CD4-positive, alpha-beta T cell treated with Interleukin-4 for 1 hour (primary cell): ENCODE results near the gene KLHL28.
"Not testable (repeated sequence)": the region's sequence is repeated elsewhere in the genome, so short reads cannot be mapped to it uniquely, and the experiment has no call there.

ENCODE experiments used
- DNase-seq, 2 donors: peaks; one replicate each; pipeline ENCODE4 v3.0.0-alpha.2; 2020 to 2022

KLHL28 gene

DNA sequence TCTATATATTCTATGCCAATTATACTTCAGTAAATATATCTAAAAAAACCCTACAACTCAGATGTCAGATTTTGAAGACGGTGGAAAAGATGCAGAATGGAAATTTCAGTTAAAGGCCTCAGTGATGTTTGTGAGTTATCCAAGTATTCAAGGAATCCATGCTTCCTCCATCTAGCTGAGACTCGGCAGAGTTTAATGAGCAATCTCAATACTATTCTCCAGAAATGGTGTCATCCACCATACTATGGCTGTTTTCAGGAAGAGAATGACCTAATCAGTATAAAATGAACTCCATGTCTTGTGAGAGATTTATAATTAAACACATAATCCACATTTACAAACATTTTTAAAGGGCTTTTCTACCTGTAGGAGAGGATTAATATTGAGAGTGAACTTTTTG, 66.0 kb downstream of the KLHL28 start:
- no peak for DNase-seq

DNA sequence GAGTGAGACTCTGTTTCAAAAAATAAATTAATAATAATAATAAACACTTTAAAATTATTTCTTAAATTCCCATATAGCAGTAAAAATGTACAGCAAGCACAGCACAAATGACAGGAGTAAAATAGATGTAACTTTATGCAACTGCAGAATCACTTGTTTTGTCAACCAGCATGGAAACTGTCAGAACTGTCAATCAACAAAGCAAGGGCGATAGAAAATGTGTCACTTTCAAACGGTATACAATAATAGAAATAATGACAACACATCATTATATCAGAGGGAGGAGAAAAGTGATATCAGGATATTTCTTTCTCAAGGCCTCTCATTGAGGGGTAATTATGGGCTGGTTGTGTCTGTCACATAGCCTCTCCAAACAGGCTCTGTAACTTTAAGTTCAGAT, 68.2 kb downstream of the KLHL28 start:
- DNase-seq = no peak

DNA sequence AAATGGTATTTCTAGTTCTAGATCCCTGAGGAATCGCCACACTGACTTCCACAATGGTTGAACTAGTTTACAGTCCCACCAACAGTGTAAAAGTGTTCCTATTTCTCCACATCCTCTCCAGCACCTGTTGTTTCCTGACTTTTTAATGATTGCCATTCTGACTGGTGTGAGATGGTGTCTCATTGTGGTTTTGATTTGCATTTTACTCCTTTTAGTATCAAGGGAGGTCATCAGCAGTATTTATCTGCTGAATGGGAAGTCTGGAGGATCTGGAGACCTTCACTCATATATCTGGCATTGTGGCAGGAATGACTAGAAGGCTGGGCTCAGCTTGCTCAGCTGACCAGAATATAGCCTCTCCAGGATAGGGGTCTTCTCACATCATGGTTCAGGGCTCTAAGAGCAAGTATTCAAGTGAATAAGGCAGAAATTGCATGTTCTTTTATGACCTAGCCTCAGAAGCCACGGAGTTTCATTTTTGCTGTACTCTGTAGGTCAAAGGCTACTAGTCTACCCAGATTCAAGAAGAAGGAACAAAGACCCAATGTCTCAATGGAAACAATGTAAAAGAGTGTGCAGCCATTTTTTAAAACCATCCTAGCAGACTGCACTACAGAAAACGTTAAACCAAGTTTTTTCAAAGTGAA, 69.9 kb downstream of the KLHL28 start:
- DNase-seq = not testable (repeated sequence)

DNA sequence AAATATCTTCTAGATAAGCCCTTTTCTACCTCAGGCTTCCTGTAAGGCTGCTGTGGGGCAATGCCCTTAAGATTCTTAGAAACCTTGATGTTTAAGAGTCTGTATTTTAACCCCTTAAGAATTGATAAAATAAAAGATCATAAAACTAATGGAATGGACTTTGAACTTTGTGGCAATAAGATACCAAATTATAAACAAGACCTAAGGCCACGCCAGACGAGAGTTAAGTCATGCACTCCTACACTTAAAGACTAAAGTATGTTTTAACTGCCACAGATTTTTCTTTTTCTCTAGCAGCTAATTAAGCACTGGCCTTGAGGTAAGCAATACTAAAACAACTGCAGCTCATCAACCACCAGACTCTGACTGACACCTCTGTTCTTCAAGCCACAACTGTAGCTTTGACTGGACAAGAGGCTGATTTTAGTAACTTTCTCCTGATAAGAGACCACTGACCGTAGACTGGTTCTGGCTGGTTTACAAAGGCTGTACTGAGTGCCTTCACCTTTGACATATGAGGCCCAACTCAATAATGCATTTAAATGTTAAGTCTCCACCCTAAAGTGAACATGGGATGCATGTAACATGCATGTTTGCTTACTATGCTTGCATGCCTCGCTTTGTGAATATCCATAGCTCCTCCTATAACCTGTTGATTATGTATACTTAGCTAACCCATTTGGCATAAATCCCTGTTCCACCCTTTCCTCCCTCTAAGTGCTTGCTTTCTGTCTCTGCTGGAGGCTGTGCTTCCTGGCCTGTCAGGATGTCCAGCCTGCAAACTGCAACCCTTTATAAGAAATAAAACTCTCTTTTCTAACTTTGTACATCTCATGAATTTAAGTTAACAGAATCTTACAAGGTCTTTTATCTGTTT, 71.9 kb downstream of the KLHL28 start:
- DNase-seq = no peak

DNA sequence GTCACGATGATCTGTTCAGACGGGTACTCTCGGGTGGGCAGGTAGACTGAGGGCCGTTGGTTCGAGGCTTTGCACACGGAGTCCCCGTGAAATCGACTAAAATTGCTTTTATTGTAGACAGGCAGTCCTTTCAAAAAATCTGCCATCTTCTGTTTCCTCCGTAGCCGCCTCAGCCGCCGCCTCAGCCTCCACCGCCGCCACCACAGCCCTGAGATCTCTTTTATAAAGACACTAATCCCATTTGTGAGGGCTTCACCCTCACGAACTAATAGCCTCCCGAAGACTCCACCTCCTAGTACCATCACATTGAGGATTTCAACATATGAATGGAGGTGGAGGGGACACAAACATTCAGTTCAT, 74.2 kb downstream of the KLHL28 start:
- DNase-seq = no peak

DNA sequence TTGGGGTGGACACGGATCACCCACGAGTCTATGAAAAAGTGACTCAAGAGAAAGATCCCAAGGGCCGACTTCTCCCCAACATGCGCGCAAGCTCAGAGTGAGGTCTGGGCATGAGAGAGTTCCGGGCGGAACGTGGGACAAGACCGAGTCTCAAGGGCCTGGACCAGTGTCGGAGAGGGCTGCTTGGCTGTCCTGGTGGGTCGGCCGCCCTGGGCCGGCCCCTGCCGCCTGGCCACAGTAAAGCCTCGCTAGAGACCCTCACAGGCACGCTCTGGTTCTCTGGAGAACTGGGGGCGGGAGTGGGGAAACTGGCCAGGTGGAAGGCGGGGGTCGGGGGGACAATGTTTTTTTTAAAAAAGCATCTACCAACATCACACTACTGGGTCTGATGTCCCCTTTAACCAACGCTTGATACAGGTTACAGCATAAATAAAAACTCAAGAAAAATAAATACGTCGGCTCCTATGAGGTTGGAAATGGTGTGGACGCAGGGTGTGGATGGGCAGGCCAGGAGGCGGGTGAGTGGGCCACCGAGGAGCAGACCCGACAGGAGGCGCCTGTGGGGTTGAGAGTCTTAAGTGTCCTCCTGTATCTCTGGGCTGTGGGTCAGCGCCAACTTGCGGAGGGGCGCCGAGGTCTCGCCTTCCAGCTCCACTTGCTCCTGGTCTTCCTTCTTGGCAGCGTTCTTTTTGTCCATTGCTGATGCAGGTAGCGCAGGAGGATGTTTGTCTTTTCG, 74.7 kb downstream of the KLHL28 start:
- DNase-seq = no peak

DNA sequence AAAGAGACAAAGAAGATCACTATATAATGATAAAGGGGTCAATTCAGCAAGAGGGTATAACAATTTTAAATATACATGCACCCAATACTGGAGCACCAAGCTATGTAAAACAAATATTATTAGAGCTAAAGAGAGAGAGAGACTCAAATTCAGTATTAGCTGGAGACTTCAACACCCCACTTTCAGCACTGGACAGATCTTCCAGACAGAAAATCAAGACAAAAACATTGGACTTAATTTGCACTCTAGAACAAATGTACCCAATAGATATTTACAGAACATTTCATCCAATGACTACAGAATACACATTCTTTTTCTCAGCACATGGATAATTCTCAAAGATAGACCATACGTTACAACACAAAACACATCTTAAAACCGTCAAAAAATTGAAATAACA, 81.0 kb downstream of the KLHL28 start:
- DNase-seq = no peak
